HG02870 (cell line): ENCODE data around the gene IFNL2.
"Not testable (repeated sequence)": the region's sequence is repeated elsewhere in the genome, so short reads cannot be mapped to it uniquely, and the experiment has no call there.

Experiments used
- ATAC-seq: cut with Tn5 transposase; IDR thresholded peaks from one replicate; pipeline ENCODE4 v1.9.1; 2021; ENCODE audit warnings: mild to moderate bottlenecking, moderate library complexity; ENCODE audit not compliant: unreplicated experiment

IFNL2 gene

GRCh38 chr19:39296055-39296645, 28.0 kb downstream of the IFNL2 start, which contains the start of gene IFNL1:
IFNL1 (plus strand) TSS chr19:39296407; CDS start chr19:39296422, 15 bp downstream.
- ATAC-seq = no peak

DNA sequence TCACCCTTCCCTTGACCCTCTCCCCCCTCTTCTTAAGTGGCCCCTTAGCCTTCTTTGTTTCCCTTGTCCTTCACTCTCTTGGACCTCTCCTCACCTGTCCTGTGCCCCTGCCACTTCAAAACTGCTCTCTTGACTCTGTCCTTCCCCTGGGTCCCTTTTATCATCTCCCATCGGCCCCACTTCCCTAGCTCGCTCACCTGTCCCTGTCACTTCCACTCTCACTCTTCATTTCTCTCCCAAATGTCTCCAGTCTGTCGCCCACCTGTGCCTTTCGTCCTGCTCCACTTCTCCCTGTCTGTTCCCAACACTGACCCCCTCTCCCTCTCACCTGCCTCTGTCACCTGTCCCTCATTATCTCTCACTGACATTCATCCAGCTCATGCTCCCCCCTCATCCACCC, 28.7 kb downstream of the IFNL2 start:
- no peak for ATAC-seq

GRCh38 chr19:39297931-39298634, 29.9 kb downstream of the IFNL2 start:
- ATAC-seq = no peak

DNA sequence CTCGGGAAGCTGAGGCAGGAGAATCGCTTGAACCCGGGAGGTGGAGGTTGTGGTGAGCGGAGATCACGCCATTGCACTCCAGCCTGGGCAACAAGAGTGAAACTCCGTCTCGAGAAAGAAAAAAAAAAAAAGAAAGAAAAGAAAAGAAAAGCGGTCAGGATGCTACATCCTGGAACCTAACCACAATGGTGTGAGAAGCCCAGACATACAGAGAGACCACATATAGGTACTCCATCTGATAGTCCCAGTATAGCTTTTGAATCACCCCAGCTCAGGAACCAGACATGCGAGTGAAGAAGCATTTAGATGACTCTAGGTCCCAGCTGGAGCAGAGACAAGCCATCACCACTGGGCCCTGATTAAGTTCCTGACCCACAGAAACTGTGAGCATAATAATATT, 31.2 kb downstream of the IFNL2 start:
- ATAC-seq = no peak

DNA sequence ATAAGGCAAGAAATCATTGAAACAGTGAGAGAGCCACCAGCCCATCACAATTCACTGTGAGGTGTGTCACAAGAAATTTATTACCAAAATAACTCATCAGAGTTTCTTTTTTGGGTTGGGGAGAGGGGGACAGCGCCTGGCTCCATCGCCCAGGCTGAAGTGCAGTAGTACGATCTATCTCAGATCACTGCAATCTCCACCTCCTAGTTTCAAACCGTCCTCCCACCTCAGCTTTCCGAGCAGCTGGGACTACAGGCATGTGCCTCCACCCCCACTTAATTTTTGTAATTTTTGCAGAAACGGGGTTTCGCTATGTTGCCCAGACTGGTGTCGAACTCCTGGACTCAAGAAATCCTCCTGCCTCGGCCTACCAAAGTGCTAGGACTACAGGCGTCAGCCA, 31.6 kb downstream of the IFNL2 start:
- no peak for ATAC-seq

DNA sequence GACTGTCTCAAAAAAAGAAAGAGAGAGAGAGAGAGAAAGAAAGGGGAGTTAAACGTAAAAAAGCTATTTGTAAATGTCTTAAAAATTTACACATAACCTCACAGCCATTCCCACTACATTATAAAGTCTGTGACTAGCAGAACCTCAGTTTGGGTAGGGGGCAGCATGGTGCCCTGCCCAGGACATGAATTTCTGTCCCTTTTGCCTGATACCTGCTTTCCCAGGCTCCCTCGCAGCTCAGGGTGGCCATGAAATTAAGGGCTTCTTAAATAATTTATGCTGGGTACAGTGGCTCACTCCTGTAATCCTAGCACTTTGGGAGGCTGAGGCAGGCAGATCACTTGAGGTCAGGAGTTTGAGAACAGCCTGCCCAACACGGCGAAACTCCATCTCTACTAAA, 32.8 kb downstream of the IFNL2 start:
- ATAC-seq = no peak

DNA sequence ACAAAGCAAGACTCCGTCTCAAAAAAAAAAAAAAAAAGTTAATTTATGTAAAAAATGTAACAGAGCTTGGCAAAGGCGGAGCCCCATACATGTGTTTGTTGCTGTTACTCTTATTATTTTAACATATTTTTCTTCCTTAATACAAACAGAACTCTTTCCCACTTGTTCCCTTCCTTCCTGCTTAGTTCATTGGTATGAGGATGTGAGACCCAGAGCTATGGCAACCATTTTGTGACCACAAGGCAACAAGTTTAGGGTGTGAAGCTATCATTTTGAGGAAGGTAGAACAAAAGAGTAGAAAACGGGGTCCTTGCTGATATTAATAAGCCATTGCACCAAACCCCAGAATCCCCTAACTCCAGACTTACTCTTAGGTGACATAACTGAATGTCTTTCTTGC, 33.4 kb downstream of the IFNL2 start:
- no peak for ATAC-seq

DNA sequence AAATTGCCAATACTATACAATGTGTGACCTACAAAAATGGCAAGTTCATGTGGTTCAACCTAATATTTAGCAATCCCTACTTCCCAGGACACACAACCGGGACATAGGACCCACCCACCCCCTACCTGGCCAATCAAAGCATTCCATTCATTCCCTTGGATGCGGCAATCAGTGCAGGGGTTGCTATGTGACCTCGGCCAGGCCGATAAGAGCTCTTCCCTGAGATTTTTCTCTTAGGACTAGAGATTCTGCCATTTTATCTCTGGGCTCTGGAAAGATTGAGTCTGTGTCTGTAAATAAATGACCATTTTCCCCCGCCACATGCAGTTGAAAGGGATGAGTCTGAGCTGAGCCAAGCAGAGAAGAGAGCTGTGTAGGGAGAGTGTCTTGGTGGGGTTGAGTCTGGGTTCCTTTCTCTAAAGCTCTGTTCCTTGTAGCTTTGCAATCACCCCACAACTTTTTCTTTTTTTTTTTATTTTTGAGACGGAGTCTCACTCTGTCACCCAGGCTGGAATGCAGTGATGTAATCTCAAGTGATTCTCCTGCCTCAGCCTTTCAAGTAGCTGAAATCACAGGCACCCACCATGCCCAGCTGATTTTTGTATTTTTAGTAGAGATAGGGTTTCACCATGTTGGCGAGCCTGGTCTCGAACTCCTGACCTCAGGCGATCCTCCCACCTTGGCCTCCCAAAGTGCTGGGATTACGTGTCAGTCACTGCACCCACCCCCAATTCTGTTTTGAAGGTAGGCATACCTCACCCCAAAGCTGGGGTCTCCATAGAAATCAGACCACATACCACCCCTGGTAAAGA, 35.4 kb downstream of the IFNL2 start:
- ATAC-seq = no peak

- no peak for ATAC-seq
Observed at GRCh38 chr19:39304185-39304513, 36.0 kb downstream of the IFNL2 start.

GRCh38 chr19:39304701-39305571, 36.7 kb downstream of the IFNL2 start:
- ATAC-seq = no peak

GRCh38 chr19:39306075-39306474, 37.9 kb downstream of the IFNL2 start:
- ATAC-seq = no peak

- no peak for ATAC-seq
Observed at GRCh38 chr19:39307046-39307821, 39.0 kb downstream of the IFNL2 start.

- ATAC-seq = no peak
Observed at GRCh38 chr19:39307822-39308530, 39.8 kb downstream of the IFNL2 start.

DNA sequence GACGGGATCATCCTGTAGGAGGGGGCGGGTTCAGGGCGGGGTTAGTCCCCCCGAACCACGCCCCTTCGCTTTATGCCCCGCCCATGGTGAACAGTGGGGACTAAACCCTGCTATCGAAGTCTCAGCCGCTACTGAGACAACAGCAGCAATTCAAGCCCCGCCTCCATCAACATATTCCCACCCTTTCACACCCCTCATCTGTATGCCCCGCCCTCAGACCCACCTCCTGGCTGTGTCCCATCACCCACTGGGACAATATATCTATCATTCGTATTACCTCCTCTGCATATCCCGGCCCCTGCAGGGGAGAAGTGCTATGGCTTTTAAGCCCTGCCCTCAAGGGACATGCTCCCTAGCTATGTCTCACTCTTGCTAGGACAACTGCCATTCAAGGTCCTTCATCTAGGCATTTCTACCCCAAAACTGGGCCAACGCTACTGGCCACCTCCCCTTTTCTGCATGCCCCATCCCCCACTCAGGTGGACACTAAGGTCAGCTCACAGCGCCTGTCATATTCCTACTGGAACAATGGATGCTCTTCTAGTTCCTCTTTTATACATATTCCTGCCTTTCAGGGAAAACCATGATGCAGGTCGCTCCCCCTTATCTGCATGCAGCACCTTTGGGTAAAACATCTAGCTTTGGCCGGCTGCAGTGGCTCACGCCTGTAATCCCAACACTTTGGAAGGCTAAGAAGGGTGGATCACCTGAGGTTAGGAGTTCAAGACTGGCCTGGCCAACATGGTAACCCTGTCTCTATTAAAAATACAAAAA, 40.5 kb downstream of the IFNL2 start:
- ATAC-seq = no peak

DNA sequence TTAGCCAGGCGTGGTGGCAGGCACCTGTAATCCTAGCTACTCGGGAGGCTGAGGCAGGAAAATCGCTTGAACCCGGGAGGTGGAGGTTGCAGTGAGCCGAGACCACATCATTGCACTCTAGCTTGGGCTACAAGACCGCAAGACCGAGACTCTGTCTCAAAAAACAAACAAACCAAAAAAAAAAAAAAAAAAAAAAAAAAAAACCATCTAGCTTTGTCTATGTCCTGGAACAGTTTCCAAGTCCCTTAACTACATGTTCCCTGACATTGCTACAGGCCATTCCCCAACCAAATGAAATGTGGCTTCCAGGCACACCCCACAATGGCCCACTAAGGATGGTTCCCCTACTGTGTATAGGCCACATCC, 41.1 kb downstream of the IFNL2 start:
- not testable (repeated sequence) for ATAC-seq

DNA sequence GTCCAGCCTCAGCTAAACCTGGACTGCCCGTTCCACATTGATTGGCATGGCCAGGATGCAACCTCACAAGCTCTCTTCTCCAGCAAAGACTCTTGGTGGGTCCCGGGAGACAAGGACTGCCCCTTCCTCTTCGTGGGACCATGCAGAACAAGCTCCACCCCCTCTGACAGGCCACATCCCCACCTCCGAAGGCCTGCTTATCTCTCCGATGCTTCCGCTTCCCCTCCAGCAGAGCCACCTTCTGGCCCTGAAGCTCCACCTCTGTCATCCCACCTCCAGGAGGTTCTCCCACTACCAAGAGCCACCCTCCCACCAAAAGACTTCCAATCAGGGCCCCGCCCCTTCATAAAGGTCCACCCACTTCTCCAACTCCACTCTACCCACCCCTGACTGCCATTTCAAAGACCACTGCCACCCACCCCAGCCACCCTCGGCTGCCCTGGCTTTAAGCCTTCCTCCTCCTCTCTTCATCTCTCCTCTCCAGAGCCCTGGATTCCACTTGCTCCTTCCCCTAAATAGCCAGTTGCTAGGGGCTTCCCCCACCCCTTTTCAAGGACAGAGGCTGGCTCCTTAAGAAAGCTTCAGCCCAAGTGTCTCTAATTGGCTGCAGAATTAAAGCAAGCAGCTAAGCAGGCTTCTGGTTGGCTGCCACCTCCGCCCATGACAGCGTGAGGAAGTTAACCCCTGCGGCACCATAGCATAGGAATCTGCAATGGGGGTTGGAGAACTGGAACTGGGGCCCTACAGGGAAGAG, 42.5 kb downstream of the IFNL2 start:
- ATAC-seq = no peak

DNA sequence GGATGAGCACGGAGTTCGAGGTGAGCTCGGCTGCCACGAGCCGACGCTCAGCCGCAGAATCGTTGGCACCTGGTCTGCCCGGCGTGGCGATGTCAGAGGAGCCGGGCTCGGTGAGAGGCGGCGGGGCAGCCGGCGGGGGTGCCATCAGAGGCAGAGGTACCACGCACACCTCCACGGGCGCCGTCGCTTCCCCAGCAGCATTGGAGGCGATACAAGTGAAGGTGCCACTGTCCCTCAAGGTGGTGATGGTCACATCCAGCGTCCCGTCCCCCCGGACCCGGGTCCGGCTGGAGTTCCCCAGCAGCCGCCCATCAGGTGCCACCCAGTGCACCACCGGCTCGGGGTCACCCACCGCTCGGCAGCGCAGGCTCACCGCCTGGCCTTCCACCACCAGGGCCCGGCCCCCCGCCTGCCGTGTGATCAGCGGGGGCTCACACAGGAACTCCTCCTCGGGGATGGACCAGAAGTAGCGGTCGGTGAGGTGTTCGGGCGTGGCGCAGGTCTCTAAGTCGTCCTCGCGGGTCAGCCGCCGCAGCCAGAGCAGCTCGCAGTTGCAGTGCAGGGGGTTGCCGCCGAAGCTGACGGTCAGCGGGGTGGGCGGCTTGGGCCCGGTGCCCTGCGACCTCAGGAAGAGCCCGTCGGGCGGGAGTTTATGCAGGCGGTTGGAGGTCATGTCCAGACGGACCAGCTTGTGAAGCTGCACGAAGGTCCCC, 46.0 kb downstream of the IFNL2 start:
- no peak for ATAC-seq

DNA sequence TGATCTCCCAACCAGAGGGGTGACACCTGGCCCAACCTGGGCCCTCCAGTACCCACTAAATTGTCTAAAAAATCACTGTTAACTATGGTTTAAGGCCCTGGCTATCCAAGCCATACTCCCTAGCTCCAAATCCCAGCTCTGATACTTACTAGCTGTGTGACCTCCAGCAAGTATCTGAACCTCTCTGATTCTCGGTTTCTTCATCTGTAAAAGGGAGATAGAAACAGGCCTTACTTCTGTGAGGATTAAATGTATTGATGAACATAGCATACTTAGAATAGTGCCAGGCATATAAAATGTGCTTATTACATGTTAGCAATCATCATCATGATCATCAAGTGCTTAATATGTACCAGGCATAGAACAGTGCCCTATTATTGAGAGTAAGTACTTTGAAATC, 47.7 kb downstream of the IFNL2 start:
- ATAC-seq = no peak
